CD14-positive monocyte (primary cell): ENCODE data around the gene SLC2A2. TPM values are rescaled to one million over a fixed set of nuclear protein-coding genes. Genes with fewer than 3 reads are reported as not detected.

Experiments
- DNase-seq, 3 donors: peaks; one replicate each; pipeline ENCODE4 v3.0.0-alpha.2; 2011 to 2022
- H2AFZ ChIP-seq: 2 replicates; pipeline ENCODE4 v1.6.0; 2012; ENCODE audit warnings: mild to moderate bottlenecking, low read depth, low read length, inconsistent platforms; ENCODE audit not compliant: insufficient read depth, poor library complexity, severe bottlenecking
- H3K27ac ChIP-seq, 2 donors: 1 replicate in 1 of 2; 2 replicates in 1 of 2; pipeline ENCODE4 v1.5.1; 2012 to 2013; ENCODE audit warnings: low read length in 2 of 2, control low read depth in 1 of 2, inconsistent platforms in 1 of 2, low read depth in 1 of 2, mild to moderate bottlenecking in 1 of 2
- H3K27me3 ChIP-seq, 2 donors: one replicate each; pipeline versions ENCODE4 v1.6.0 to v1.6.1; 2011 to 2013; ENCODE audit warnings: low read length in 2 of 2; ENCODE audit not compliant: control insufficient read depth in 2 of 2, insufficient read depth in 2 of 2
- H3K36me3 ChIP-seq, 2 donors: replicated peaks in 1 of 2; 1 replicate in 1 of 2; 2 replicates in 1 of 2; pipeline versions ENCODE4 v1.5.1 to v1.6.1; 2012 to 2013; ENCODE audit warnings: low read length in 2 of 2, control low read depth in 1 of 2, inconsistent platforms in 1 of 2, mild to moderate bottlenecking in 1 of 2; ENCODE audit not compliant: insufficient read depth in 2 of 2, control insufficient read depth in 1 of 2
- H3K4me1 ChIP-seq, 2 donors: 1 replicate in 1 of 2; 2 replicates in 1 of 2; pipeline versions ENCODE4 v1.5.1 to v1.6.1; 2012 to 2013; ENCODE audit warnings: low read length in 2 of 2, control low read depth in 1 of 2, inconsistent platforms in 1 of 2, mild to moderate bottlenecking in 1 of 2, moderate library complexity in 1 of 2; ENCODE audit not compliant: insufficient read depth in 2 of 2, control insufficient read depth in 1 of 2
- H3K4me2 ChIP-seq: replicated peaks from 2 replicates; pipeline ENCODE3; 2012; ENCODE audit warnings: low read length, moderate library complexity, mild to moderate bottlenecking; ENCODE audit not compliant: poor library complexity, severe bottlenecking; ENCODE audit errors: extremely low read depth
- H3K4me3 ChIP-seq, 3 experiments: fragments of 200-600 bp in 1 of 3; sonication (generic) in 1 of 3; replicated peaks in 1 of 3; 1 replicate in 2 of 3; 2 replicates in 1 of 3; pipeline ENCODE4 v1.5.1; 2011 to 2013; ENCODE audit warnings: low read length in 3 of 3, mild to moderate bottlenecking in 3 of 3, control low read depth in 2 of 3, low read depth in 2 of 3, inconsistent platforms in 1 of 3, moderate library complexity in 1 of 3
- H3K79me2 ChIP-seq: 2 replicates; pipeline ENCODE4 v1.6.0; 2012; ENCODE audit warnings: mild to moderate bottlenecking, control low read depth, inconsistent platforms, low read length, moderate library complexity; ENCODE audit not compliant: insufficient read depth
- H3K9ac ChIP-seq: 2 replicates; pipeline ENCODE4 v1.6.0; 2017; ENCODE audit warnings: low read length, mild to moderate bottlenecking; ENCODE audit not compliant: insufficient read depth, poor library complexity, severe bottlenecking
- H3K9me3 ChIP-seq, 2 donors: replicated peaks in 1 of 2; 1 replicate in 1 of 2; 2 replicates in 1 of 2; pipeline versions ENCODE4 v1.5.1 to v1.6.1; 2012 to 2013; ENCODE audit warnings: low read length in 2 of 2, control low read depth in 1 of 2; ENCODE audit not compliant: control insufficient read depth in 1 of 2, insufficient read depth in 1 of 2
- H4K20me1 ChIP-seq: 2 replicates; pipeline ENCODE4 v1.6.0; 2012; ENCODE audit warnings: mild to moderate bottlenecking, low read length, control low read depth, moderate library complexity; ENCODE audit not compliant: insufficient read depth
- H3K27ac Mint-ChIP-seq, 7 donors: one replicate each; pipeline ENCODE4 v1.8.0; 2020; ENCODE audit warnings: mild to moderate bottlenecking in 7 of 7, mixed read lengths in 7 of 7, moderate library complexity in 6 of 7, inconsistent platforms in 2 of 7
- H3K27me3 Mint-ChIP-seq, 3 donors: one replicate each; pipeline ENCODE4 v1.8.0; 2021 to 2022; ENCODE audit warnings: low read depth in 3 of 3, mild to moderate bottlenecking in 3 of 3, mixed read lengths in 3 of 3, moderate library complexity in 3 of 3, inconsistent platforms in 1 of 3
- H3K36me3 Mint-ChIP-seq, 2 donors: one replicate each; pipeline ENCODE4 v1.8.0; 2020; ENCODE audit warnings: mixed read lengths in 2 of 2, inconsistent platforms in 1 of 2, mild to moderate bottlenecking in 1 of 2
- H3K4me1 Mint-ChIP-seq: one replicate; pipeline ENCODE4 v1.8.0; 2020; ENCODE audit warnings: mild to moderate bottlenecking, mixed read lengths
- H3K4me3 Mint-ChIP-seq, 2 donors: one replicate each; pipeline ENCODE4 v1.8.0; 2020; ENCODE audit warnings: mild to moderate bottlenecking in 2 of 2, mixed read lengths in 2 of 2, moderate library complexity in 1 of 2
- H3K9me3 Mint-ChIP-seq, 7 donors: one replicate each; pipeline ENCODE4 v1.8.0; 2020 to 2022; ENCODE audit warnings: mixed read lengths in 7 of 7, mild to moderate bottlenecking in 6 of 7, moderate library complexity in 6 of 7, inconsistent platforms in 2 of 7
- WGBS: methylation state at CpG from one replicate; pipeline ENCODE4 v1.1.5; 2013; ENCODE audit warnings: missing lambda C conversion rate; ENCODE audit not compliant: insufficient coverage; 5-methylcytosine and 5-hydroxymethylcytosine counted together
- intact Hi-C, 2 donors: fragments of 100-400 bp; cut with micrococcal nuclease; formaldehyde crosslinking; loops; one replicate each; pipeline versions ENCODE4 v1.15.0 to v1.15.1; 2023
- polyA plus RNA-seq, 3 donors: library from polyadenylated mRNA; depleted of rRNA in 1 of 3; unstranded in 2 of 3; stranded (reverse) in 1 of 3; fragments of 300-500 nt in 2 of 3; fragments of >200 nt in 1 of 3; fragmentation: Illumina TruSeq in 2 of 3; gene quantifications; 1 replicate in 2 of 3; 2 replicates in 1 of 3; pipeline ENCODE4 v1.2.3, GENCODE V29; 2012 to 2021
- TF ChIP-seq, protein P1 (sequence below): fragments of 200-600 bp; IDR thresholded peaks from one replicate; pipeline ENCODE4 v1.8.0; 2022; ENCODE audit warnings: antibody characterized with exemption, mild to moderate bottlenecking

The SLC2A2 gene
- polyA plus RNA-seq, 3 donors, result not detected

DNA sequence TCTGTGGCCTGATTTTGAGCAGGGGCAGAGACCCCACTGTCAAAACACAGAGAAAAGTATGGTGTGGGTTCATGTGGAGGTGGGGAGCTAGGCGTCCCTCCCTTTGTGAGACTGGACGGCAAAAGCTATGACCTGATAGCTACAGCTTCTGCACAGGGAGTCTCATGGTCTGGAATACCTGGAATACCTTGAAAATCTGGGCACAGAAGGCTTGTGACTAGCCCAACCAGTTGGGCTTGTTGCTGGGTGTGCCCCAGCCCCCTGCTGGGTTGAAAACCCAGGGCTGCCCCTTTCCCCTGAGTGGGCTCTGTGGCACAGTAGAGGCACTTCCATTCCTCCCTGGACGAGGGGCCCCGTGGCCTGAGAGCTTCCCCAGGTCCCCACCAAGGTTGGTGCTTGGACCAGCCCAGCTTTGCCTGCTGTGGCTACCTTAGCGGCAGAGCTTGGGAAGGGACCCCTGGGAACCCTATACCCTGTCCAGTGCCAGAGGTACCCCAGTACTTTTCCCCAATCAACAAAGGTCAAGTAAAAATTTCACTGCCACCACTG, 37.3 kb downstream of the SLC2A2 start:
- Histone ChIP-seq H3K27ac (no peak overlapping the region), H3K9ac (no peak overlapping the region), H2AFZ (no peak overlapping the region), H3K79me2 (no peaks in the 10 kb centered on the region), H4K20me1 (no peaks in the 10 kb centered on the region), H3K9me3 (no peaks in the 10 kb centered on the region), H3K4me3 (no peak overlapping the region), H3K27me3 (no peaks in the 10 kb centered on the region), H3K4me1 (no peaks in the 10 kb centered on the region), H3K36me3 (no peaks in the 10 kb centered on the region), H3K4me2 (no peak overlapping the region)
- no peak for DNase-seq
- Mint-ChIP-seq H3K4me1 (no peaks in the 10 kb centered on the region), H3K27me3 (peaks cover 0 to 7% (median 0%) of the 10 kb centered on the region in 3 donors), H3K36me3 (no peaks in the 10 kb centered on the region), H3K27ac (no peak overlapping the region), H3K9me3 (peaks cover 0 to 7% (median 0%) of the 10 kb centered on the region in 7 donors), H3K4me3 (no peak overlapping the region)
- TF ChIP-seq, protein P1, sequence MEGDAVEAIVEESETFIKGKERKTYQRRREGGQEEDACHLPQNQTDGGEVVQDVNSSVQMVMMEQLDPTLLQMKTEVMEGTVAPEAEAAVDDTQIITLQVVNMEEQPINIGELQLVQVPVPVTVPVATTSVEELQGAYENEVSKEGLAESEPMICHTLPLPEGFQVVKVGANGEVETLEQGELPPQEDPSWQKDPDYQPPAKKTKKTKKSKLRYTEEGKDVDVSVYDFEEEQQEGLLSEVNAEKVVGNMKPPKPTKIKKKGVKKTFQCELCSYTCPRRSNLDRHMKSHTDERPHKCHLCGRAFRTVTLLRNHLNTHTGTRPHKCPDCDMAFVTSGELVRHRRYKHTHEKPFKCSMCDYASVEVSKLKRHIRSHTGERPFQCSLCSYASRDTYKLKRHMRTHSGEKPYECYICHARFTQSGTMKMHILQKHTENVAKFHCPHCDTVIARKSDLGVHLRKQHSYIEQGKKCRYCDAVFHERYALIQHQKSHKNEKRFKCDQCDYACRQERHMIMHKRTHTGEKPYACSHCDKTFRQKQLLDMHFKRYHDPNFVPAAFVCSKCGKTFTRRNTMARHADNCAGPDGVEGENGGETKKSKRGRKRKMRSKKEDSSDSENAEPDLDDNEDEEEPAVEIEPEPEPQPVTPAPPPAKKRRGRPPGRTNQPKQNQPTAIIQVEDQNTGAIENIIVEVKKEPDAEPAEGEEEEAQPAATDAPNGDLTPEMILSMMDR, result no peak
- 88% methylated on average over 4 of the region's 5 CpGs for WGBS
- intact Hi-C loops, result no loop called here

DNA sequence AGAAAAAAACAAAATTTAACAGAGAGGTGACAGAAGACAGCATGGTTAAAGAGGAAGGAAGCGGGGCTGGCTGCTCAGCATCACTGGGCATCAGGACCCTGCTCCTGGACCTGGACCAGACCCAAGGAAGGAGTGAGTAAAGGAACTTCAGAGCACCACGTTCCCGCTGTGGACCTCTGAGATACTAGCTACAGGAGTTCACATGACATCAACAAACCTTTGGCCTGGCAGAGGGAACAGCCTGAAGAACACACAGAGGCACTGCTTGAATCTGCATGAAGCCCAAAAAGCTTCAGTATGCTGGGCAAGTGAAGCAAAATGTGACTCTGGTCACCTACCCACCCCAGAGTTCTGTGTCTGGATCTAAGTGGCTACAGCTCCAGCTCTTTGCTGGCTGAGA, 38.1 kb downstream of the SLC2A2 start:
- H4K20me1 ChIP-seq, result no peaks in the 10 kb centered on the region
- H3K4me1 ChIP-seq, result no peaks in the 10 kb centered on the region
- H3K36me3 ChIP-seq, result no peaks in the 10 kb centered on the region
- Mint-ChIP-seq H3K4me1 (no peaks in the 10 kb centered on the region), H3K27me3 (peaks cover 0 to 7% (median 0%) of the 10 kb centered on the region in 3 donors), H3K9me3 (peaks cover 0 to 7% (median 0%) of the 10 kb centered on the region in 7 donors), H3K4me3 (no peak overlapping the region), H3K36me3 (no peaks in the 10 kb centered on the region), H3K27ac (no peak overlapping the region)
- DNase-seq, result no peak
- no peak overlapping the region for H2AFZ ChIP-seq
- 63% methylated on average over 3 of the region's 3 CpGs for WGBS
- no peaks in the 10 kb centered on the region for H3K9me3 ChIP-seq
- no peaks in the 10 kb centered on the region for H3K27me3 ChIP-seq
- TF ChIP-seq, protein P1, result no peak
- no peak overlapping the region for H3K27ac ChIP-seq
- H3K9ac ChIP-seq, result no peak overlapping the region
- H3K4me3 ChIP-seq, result no peak overlapping the region
- H3K4me2 ChIP-seq, result no peak overlapping the region
- H3K79me2 ChIP-seq, result no peaks in the 10 kb centered on the region
- intact Hi-C loops, result no loop called here
